MM.1S (cell line): ENCODE measurements around the gene AP3S1.
"Not testable (repeated sequence)": the region's sequence is repeated elsewhere in the genome, so short reads cannot be mapped to it uniquely, and the experiment has no call there.

Experiments used
- DNase-seq: peaks from one replicate; pipeline ENCODE4 v3.0.0-alpha.2; 2015
- H2AFZ ChIP-seq: fragments of 300-600 bp; sonication (generic); 2 replicates; pipeline ENCODE4 v1.6.0; 2016; ENCODE audit warnings: antibody characterized with exemption, low read length
- H3F3A ChIP-seq: fragments of 300-600 bp; sonication (generic); 2 replicates; pipeline ENCODE4 v1.6.1; 2016; ENCODE audit warnings: mild to moderate bottlenecking, antibody characterized with exemption, low read length, moderate library complexity, mixed read lengths; ENCODE audit not compliant: insufficient read depth
- H3K27ac ChIP-seq: fragments of 300-600 bp; sonication (generic); 2 replicates; pipeline ENCODE4 v1.5.1; 2016; ENCODE audit warnings: mild to moderate bottlenecking, low read length
- H3K27me3 ChIP-seq: fragments of 300-600 bp; sonication (generic); replicated peaks from 2 replicates; pipeline ENCODE4 v1.6.0; 2016; ENCODE audit warnings: low read length; ENCODE audit not compliant: insufficient read depth
- H3K36me3 ChIP-seq: fragments of 300-600 bp; sonication (generic); replicated peaks from 2 replicates; pipeline ENCODE4 v1.6.1; 2016; ENCODE audit warnings: mild to moderate bottlenecking, low read length, mixed read lengths; ENCODE audit not compliant: insufficient read depth
- H3K4me1 ChIP-seq: fragments of 300-600 bp; sonication (generic); 2 replicates; pipeline ENCODE4 v1.6.1; 2016; ENCODE audit warnings: low read length, mixed read lengths
- H3K4me2 ChIP-seq: fragments of 300-600 bp; sonication (generic); 2 replicates; pipeline ENCODE4 v1.6.0; 2016; ENCODE audit warnings: low read depth, low read length
- H3K4me3 ChIP-seq: fragments of 300-600 bp; sonication (generic); 2 replicates; pipeline ENCODE4 v1.5.1; 2016; ENCODE audit warnings: low read length, mixed read lengths
- H3K79me2 ChIP-seq: fragments of 300-600 bp; sonication (generic); 2 replicates; pipeline ENCODE4 v1.6.1; 2016; ENCODE audit warnings: mixed run types, low read length, mixed read lengths
- H3K9ac ChIP-seq: fragments of 300-600 bp; sonication (generic); 2 replicates; pipeline ENCODE4 v1.6.1; 2016; ENCODE audit warnings: low read length, mixed read lengths
- H3K9me2 ChIP-seq: fragments of 300-600 bp; sonication (generic); replicated peaks from 2 replicates; pipeline ENCODE4 v1.6.1; 2016; ENCODE audit warnings: mild to moderate bottlenecking, low read length, mixed read lengths; ENCODE audit not compliant: insufficient read depth
- H3K9me3 ChIP-seq: fragments of 300-600 bp; sonication (generic); replicated peaks from 2 replicates; pipeline ENCODE4 v1.6.1; 2016; ENCODE audit warnings: mild to moderate bottlenecking, low read length, mixed read lengths; ENCODE audit not compliant: insufficient read depth
- H4K20me1 ChIP-seq: fragments of 300-600 bp; sonication (generic); 2 replicates; pipeline ENCODE4 v1.6.1; 2016; ENCODE audit warnings: mild to moderate bottlenecking, low read length, moderate library complexity, mixed read lengths; ENCODE audit not compliant: insufficient read depth
- CTCF ChIP-seq: fragments of 300-600 bp; sonication (generic); IDR thresholded peaks from 2 replicates; pipeline ENCODE4 v1.5.1; 2016; ENCODE audit warnings: antibody characterized with exemption, low read length, mixed read lengths
- EZH2 ChIP-seq: fragments of 300-600 bp; sonication (generic); optimal IDR thresholded peaks from 2 replicates; pipeline ENCODE3; 2017; ENCODE audit warnings: low read depth, mild to moderate bottlenecking, antibody characterized with exemption, low read length, mixed read lengths
- EZH2phosphoT487 ChIP-seq: fragments of 300-600 bp; sonication (generic); IDR thresholded peaks from 2 replicates; pipeline ENCODE4 v1.6.1; 2018; ENCODE audit warnings: antibody characterized with exemption, low read length

Gene AP3S1

DNA sequence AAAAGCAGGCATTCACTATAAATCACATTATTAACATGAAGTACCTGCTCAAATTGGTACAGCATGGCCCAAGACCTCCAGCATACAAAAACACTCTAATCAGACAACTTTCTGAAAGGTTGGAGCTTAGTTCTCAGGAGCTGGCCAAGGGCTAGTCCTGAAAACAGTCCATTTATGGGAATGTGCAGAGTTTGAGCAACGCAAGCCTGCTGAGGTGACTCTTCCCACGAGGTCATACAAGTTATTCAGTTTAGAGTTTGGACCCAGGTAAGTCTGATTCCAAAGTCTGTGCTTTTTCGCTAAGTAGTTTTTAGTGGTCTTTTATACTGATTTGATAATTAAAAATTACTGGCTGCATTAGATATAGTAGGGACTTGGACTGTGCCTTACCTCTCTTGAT lies 52.6 kb downstream of the AP3S1 start:
- no peaks in the 10 kb centered on the region for H3K4me1 ChIP-seq
- H3K9ac ChIP-seq, result no peak overlapping the region
- no peaks in the 10 kb centered on the region for H3K9me3 ChIP-seq
- TF ChIP-seq CTCF (no peak), EZH2 (no peak)
- no peak overlapping the region for H3K4me2 ChIP-seq
- no peaks in the 10 kb centered on the region for H4K20me1 ChIP-seq
- no peaks in the 10 kb centered on the region for H3K27me3 ChIP-seq
- H3K9me2 ChIP-seq, result no peaks in the 10 kb centered on the region
- H3F3A ChIP-seq, result no peaks in the 10 kb centered on the region
- H3K36me3 ChIP-seq, result no peaks in the 10 kb centered on the region
- H2AFZ ChIP-seq, result no peak overlapping the region
- no peak for DNase-seq
- H3K27ac ChIP-seq, result no peak overlapping the region
- no peak overlapping the region for H3K4me3 ChIP-seq
- H3K79me2 ChIP-seq, result no peaks in the 10 kb centered on the region

- DNase-seq, result no peak
- no peak overlapping the region for H3K4me3 ChIP-seq
- no peaks in the 10 kb centered on the region for H3K36me3 ChIP-seq
- no peak overlapping the region for H3K27ac ChIP-seq
- H2AFZ ChIP-seq, result no peak overlapping the region
- no peak overlapping the region for H3K9ac ChIP-seq
- H3K9me2 ChIP-seq, result no peaks in the 10 kb centered on the region
- no peaks in the 10 kb centered on the region for H3K4me1 ChIP-seq
- H3K79me2 ChIP-seq, result no peaks in the 10 kb centered on the region
- no peaks in the 10 kb centered on the region for H3K9me3 ChIP-seq
- H3F3A ChIP-seq, result no peaks in the 10 kb centered on the region
- TF ChIP-seq EZH2 (no peak), EZH2phosphoT487 (no peak), CTCF (no peak)
- no peaks in the 10 kb centered on the region for H3K27me3 ChIP-seq
- H3K4me2 ChIP-seq, result no peak overlapping the region
- H4K20me1 ChIP-seq, result no peaks in the 10 kb centered on the region
These were observed 54.1 kb downstream of the AP3S1 start for GRCh38 chr5:115895821-115896220.

DNA sequence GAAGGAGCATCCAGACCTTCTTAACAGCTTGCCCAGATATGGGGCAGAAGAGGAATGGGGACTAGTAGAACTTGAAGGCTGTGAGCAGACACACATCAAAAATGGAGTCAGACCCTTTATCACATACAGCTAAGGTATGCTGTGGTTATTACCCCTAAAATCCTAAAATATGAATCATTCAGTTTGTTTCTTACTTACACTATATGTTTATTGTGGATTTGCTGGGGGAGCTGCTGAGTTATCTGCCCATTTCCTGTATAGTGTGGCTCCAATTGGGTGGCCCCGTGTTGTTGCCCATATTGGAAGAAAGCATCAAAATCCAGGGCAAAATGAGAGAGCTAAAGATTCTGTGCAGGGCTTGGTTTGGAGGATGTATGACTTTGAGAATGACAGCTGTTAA lies 56.9 kb downstream of the AP3S1 start:
- no peak for TF ChIP-seq CTCF
- TF ChIP-seq EZH2phosphoT487, result no peak
- TF ChIP-seq EZH2, result no peak
- Histone ChIP-seq H3K27me3 (no peaks in the 10 kb centered on the region), H3K4me3 (no peak overlapping the region), H3K79me2 (no peaks in the 10 kb centered on the region), H3K9me3 (no peaks in the 10 kb centered on the region), H2AFZ (no peak overlapping the region), H3K4me2 (no peak overlapping the region), H3K27ac (no peak overlapping the region), H4K20me1 (no peaks in the 10 kb centered on the region), H3K4me1 (no peaks in the 10 kb centered on the region), H3K9ac (no peak overlapping the region), H3K36me3 (no peaks in the 10 kb centered on the region), H3K9me2 (no peaks in the 10 kb centered on the region), H3F3A (no peaks in the 10 kb centered on the region)
- no peak for DNase-seq

GRCh38 chr5:115907177-115907576 lies 65.4 kb downstream of the AP3S1 start:
- Histone ChIP-seq H3K9me3 (no peaks in the 10 kb centered on the region), H3K9ac (no peak overlapping the region), H3K27me3 (no peaks in the 10 kb centered on the region), H3K36me3 (no peaks in the 10 kb centered on the region), H3K79me2 (no peaks in the 10 kb centered on the region), H3K27ac (no peak overlapping the region), H3K4me1 (no peaks in the 10 kb centered on the region), H3K9me2 (no peaks in the 10 kb centered on the region), H4K20me1 (no peaks in the 10 kb centered on the region), H3K4me3 (no peak overlapping the region), H3F3A (no peaks in the 10 kb centered on the region), H3K4me2 (no peak overlapping the region), H2AFZ (no peak overlapping the region)
- TF ChIP-seq CTCF (no peak), EZH2 (no peak), EZH2phosphoT487 (no peak)
- no peak for DNase-seq

DNA sequence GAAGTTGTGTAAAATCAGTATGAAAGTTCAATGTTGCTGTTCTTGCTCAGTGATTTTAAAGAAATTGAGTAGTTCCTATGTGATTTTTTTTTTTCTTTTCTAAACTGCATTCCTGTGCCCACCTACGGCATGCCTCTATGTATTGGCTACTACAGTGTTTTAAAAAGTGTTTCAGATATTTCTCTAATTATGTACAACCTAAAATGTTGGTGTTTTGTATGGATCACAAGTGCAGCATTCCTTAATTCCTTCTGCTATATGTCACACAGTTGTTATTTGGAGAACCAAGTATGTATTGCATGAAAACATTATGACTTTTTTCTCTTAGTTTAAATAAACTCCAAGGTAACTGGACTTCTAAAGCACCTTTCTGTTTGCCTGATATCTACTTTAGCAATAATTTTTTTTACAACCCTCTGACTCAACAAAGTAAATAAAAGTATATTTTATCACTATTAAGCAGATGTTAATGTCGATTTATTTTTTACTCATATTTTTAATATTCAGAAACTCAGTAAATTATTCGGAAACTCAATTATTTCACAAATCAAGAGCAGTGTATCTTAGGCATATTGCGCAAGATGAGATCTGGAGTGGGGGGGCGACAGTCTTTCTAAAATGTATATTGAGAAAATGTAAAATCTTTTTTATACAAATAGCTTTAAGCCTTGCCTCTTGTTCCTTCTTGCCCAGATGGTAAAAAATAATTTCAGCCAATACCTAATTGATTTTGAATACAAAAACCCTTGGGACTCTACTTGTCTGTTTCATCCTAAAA lies 72.1 kb downstream of the AP3S1 start:
- DNase-seq, H3F3A ChIP-seq, H2AFZ ChIP-seq, H4K20me1 ChIP-seq, H3K27me3 ChIP-seq, H3K4me2 ChIP-seq, H3K27ac ChIP-seq, H3K79me2 ChIP-seq, H3K4me1 ChIP-seq, H3K36me3 ChIP-seq, H3K9me2 ChIP-seq, H3K4me3 ChIP-seq, H3K9me3 ChIP-seq, H3K9ac ChIP-seq: not testable (repeated sequence)
